ENCODE measurements around the gene PRAC1.

The PRAC1 gene

GRCh38 chr17:48746916-48747444, 24.7 kb upstream of the PRAC1 start:
- no peak for FAIRE-seq

GRCh38 chr17:48745381-48746275, 23.3 kb upstream of the PRAC1 start:
- FAIRE-seq, result no peak

GRCh38 chr17:48740537-48740936, 18.2 kb upstream of the PRAC1 start:
- FAIRE-seq, result no peak

DNA sequence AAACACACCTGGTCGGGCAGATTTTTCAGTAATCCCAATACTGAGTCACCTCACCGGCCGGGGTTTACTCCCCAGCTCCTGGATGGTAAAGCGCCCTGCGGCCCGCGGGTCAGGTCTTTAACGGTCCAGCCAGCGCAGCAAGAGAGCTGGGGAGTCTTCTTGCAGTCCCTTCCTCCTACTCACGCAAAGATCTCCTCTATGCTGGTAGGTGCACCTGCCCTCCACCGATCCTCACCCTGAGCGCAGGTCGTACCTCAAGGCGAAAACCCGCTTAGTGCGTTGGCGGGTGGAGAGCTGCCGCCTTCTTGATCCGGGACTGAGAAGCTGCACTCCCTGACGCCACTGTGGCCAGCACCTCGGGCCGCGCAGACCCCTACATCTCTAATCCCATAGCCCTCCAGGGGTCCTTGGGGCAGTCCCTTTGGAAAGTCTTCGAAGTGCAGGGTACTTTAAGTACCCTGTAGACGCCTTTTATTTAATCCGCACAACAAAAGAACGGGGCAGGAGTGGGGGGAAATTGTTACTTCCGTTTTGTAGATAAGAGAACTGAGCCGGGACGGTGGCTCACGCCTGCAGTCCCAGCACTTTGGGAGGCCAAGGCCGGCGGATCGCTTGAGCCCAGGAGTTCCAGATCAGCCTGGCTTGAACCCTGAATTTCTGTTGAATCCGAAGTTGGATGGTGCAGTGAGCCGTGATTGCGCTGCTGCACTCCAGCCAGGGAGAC, 16.6 kb upstream of the PRAC1 start:
- FAIRE-seq, result no peak

GRCh38 chr17:48738424-48738802, 16.1 kb upstream of the PRAC1 start:
- FAIRE-seq, result no peak

DNA sequence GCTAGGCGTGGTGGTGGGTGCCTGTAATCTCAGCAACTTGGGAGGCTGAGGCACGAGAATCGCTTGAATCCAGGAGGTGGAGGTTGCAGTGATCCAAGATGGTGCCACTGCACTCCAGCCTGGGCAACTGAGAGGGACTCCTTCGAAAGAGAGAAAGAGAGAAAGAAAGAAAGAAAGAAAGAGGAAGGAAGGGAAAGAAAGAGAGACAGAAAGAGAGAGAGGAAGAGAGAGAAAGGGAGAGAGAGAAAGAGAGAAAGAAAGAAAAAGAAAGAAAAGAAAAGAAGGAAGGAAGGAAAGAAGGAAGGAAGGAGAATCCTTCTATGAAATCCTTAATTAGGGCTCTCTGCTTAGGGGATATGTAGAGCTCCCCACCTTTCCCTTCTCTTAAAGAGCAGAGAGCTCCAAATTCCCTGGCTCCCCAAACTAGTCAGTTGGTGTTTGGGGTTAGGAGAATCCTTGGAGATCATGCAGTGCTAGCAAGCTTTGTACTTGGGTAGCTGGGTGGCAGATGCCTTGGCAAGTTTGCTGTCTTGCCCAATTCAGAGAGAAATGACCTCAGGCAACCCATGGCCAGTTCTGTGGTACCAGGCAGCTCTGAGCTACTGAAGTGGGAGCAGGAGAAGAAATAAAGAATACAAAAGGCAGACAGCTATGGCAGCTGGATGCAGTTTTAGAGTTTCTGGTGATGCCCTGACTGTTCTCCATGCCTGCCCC, 15.2 kb upstream of the PRAC1 start:
- FAIRE-seq, result no peak

GRCh38 chr17:48735062-48735351, 12.7 kb upstream of the PRAC1 start:
- no peak for FAIRE-seq

GRCh38 chr17:48734333-48735061, 12.2 kb upstream of the PRAC1 start:
- no peak for FAIRE-seq

DNA sequence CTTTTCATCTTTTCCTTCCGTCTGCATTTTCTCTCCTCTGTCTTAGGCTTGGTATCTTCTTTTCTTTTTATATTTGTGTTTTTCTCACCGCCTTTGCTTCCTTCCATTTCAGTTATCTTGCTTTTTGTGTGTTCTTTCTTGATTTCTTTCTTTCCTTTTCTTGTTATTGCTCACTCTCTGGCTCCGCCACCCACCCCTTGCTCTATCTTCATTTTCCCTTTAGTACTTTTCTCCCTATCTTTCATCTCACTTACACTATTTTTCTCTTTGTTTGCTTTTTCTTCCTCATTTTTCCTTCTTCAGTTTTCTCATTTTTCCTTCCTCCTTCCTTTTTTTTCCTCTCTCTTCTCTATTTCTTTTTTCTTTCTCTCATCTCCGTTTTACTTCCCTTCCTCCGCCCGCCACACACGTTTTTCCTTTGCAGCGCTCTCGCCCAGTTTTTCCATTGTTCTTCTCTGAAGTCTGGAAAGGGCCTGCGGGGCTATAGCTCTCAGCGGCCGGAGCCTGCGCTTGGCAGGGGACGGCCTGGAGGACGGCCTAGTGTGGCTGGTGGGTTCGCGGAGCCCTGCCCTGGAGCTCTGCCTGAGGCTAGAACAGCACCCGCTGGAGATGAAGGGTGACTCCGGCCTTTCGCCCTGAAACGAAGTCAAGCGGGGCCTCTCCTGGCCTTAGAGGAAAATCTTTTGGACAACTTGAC, 11.5 kb upstream of the PRAC1 start:
- FAIRE-seq, result no peak

DNA sequence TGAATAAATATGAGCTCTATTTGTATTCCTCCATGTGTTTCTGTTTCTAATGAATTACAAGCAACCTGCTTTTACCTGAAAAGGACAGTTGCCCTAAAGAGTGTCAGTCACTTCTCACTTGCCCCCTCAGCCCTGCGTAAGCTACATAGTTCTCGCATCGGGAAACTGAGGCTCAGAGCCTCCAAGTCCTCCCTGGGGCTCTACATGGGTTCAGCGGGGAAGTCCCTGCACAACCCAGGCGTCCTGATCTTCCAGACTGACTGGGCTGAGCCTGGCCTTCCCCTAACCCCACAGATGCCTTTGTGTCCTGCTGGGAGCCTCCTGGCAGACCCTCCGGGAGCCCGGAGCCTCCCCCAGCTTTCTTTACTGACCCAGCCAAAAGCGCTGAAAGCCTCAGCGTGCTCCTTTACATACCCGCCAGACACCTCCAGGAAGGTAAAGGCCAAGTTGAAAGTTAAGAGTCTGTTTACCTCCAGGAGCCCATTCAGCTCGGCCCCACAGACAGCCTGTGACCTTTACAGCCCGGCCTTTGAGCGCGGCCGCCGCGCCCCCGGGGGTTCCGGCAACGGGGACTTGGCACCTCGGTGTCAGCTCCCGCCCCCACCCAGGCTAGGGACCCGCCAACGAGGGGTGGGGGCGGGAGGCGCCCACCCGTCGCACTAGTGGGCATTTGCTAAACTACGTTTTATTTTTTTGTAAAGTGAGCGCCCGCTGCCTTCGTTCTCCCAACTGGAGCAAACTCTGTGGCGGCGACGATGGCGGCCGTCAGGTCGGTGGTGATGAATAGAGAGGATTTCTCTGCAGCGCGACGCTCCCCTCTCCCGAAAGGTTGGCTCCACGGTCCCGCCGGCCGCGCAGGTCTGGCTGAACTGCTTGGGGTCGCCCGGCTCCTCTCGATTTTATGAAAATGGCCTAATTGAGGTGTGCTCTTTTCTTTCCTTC, 10.6 kb upstream of the PRAC1 start:
- no peak for FAIRE-seq

DNA sequence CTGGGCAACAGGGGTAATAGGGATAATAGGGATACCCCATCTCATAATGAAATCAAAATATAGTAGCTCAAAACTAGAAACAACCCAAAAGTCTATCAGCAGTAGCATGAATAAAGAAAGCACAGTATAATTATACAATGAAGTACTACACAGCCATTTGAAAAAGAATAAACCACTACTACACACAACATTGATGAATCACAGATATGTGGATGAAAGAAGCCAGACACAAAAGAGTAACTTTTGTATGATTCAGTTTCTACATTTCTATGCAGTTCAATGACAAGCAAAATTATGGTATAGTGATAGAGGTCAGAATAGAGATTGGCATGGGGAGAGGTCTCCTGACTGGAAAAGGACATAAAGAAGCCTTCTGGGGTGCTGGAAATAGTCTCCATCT, 9.0 kb upstream of the PRAC1 start:
- no peak for FAIRE-seq

DNA sequence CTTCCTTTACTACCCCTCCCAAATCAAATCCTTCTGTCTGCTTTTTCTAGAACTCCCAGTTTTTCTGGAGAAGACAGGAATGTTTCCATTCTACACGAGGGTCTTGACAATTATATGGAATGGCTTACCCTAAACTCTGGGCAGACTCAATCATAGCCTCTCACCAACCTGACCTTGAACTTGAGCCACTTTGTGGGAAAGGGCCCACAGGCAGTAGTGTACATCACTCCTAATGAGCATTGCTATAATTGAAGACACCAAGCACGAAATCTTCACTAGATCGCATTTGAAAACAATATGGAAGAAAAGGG, 7.9 kb upstream of the PRAC1 start:
- FAIRE-seq, result no peak

- FAIRE-seq, result no peak
These were observed 7.3 kb upstream of the PRAC1 start for GRCh38 chr17:48729335-48730239.

DNA sequence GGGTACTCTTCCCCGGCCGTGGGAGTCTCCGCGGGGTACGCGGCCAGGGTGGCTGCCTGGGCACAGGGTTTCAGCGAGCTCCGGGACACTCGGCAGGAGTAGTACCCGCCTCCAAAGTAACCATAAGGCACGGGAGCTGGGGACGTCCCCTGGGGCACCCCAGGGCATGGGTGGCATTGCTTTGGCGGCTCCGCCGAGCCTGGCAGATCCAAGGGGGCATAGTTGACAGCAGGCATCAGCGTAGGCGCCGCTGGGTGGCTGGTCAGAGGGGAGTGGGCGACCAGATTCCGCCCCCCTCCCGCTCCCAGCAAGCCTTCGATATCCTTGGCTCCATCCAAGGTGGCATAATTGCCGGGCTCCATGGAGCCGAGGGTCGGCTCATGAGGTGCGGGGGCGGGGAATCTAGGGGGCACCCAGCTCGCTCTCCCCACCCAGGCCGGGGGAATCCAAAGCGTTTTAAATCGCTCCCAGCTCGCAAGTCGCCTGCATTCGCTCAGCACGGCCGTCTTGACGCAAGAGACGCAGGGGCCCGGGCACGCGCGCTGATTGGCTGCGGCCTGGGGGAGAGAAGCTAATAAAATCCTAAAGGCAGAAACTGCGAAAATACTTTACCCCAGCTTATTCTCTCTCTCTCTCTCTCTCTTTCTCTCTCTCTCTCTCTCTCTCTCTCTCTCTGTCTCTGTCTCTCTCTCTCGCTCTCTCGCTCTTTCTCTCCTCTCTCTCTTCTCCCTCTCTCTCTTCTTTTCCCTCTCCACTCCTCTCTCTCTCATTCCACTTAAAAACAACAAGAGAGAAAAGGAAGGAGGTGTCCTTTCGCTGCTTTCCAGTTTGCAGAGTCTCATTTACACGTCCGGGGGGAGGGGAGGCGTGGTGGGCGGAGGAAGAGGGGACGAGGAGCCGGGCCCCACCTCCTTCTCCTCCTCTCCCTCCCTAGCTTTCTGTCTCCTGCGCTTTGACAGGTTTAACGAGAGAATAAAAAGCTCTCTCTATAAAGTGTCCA, 6.2 kb upstream of the PRAC1 start, which contains the start of gene HOXB13:
HOXB13 (minus strand) TSS at position 519 of the 1,000 bp plus-strand sequence; CDS start at position 362, 157 bp downstream.
- no peak for FAIRE-seq

GRCh38 chr17:48727415-48728175, 5.3 kb upstream of the PRAC1 start:
- FAIRE-seq, result no peak

DNA sequence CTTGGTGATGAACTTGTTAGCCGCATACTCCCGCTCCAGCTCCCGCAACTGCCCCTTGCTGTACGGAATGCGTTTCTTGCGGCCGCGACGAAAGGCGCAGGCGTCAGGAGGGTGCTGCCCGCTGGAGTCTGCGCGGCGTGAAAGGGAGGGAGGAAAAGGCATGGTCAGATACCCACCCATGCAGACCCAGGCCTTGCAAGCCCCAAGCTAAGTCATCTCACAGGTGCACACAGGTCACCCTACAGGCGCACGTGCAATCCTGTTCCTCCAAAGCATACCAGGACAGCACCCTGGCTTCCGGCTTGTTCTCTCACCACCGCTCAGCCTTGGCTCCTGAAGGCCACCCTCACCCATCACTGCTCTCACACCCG, 4.6 kb upstream of the PRAC1 start:
- FAIRE-seq, result no peak

- no peak for FAIRE-seq
These were observed 4.0 kb upstream of the PRAC1 start for GRCh38 chr17:48726114-48726915.

Measured in colon (tissue), 2 donors.